Measurements from ENCODE around the gene ARHGAP26.

Gene ARHGAP26

GRCh38 chr5:143213851-143214363, 443.7 kb downstream of the ARHGAP26 start:
- Histone ChIP-seq H3K36me3 (ENCODE audit: insufficient read depth, low read length) (no peaks in the 10 kb centered on the region), H2AFZ (ENCODE audit: low read length, unreplicated experiment) (no peak overlapping the region), H3K4me1 (ENCODE audit: control insufficient read depth, insufficient read depth, low read length, unreplicated experiment) (peaks cover 10% of the 10 kb centered on the region), H3K79me2 (ENCODE audit: control insufficient read depth, insufficient read depth, low read length, unreplicated experiment) (no peaks in the 10 kb centered on the region), H3K27ac (ENCODE audit: low read depth, low read length) (no peak overlapping the region), H3K4me3 (ENCODE audit: low read depth, low read length) (no peak overlapping the region), H3K27me3 (ENCODE audit: insufficient read depth, low read length) (no peaks in the 10 kb centered on the region)

GRCh38 chr5:143214458-143214857, 444.3 kb downstream of the ARHGAP26 start:
- no peak overlapping the region for H3K4me3 ChIP-seq (ENCODE audit: low read depth, low read length)
- peaks cover 12% of the 10 kb centered on the region for H3K4me1 ChIP-seq (ENCODE audit: control insufficient read depth, insufficient read depth, low read length, unreplicated experiment)
- H3K36me3 ChIP-seq (ENCODE audit: insufficient read depth, low read length), result no peaks in the 10 kb centered on the region
- H3K27me3 ChIP-seq (ENCODE audit: insufficient read depth, low read length), result no peaks in the 10 kb centered on the region
- H3K27ac ChIP-seq (ENCODE audit: low read depth, low read length), result no peak overlapping the region
- H2AFZ ChIP-seq (ENCODE audit: low read length, unreplicated experiment), result no peak overlapping the region
- no peaks in the 10 kb centered on the region for H3K79me2 ChIP-seq (ENCODE audit: control insufficient read depth, insufficient read depth, low read length, unreplicated experiment)

- Histone ChIP-seq H3K27me3 (ENCODE audit: insufficient read depth, low read length) (no peaks in the 10 kb centered on the region), H3K4me1 (ENCODE audit: control insufficient read depth, insufficient read depth, low read length, unreplicated experiment) (peaks cover 17% of the 10 kb centered on the region), H2AFZ (ENCODE audit: low read length, unreplicated experiment) (no peak overlapping the region), H3K36me3 (ENCODE audit: insufficient read depth, low read length) (no peaks in the 10 kb centered on the region), H3K79me2 (ENCODE audit: control insufficient read depth, insufficient read depth, low read length, unreplicated experiment) (no peaks in the 10 kb centered on the region), H3K27ac (ENCODE audit: low read depth, low read length) (no peak overlapping the region), H3K4me3 (ENCODE audit: low read depth, low read length) (no peak overlapping the region)
Measured at GRCh38 chr5:143214890-143215289, 444.7 kb downstream of the ARHGAP26 start.

DNA sequence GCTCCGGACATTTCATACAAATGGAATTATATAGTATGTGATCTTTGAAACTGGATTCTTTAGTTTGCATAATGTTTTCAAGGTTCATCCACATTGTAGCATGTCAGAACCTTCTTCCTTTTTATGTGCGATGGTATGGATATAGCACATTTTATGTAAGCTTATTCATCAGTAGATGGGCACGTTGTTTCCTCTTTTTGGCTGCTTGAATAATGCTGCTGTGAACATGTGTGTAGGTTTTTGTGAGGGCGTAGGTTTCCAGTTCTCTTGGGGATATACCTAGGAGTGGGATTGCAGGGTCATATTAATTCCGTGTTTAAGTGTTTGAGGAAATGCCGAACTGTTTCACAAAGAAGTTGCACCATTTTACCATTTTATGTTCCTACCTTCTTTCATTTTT, 445.5 kb downstream of the ARHGAP26 start:
- Histone ChIP-seq H3K4me3 (ENCODE audit: low read depth, low read length) (no peak overlapping the region), H3K27me3 (ENCODE audit: insufficient read depth, low read length) (no peaks in the 10 kb centered on the region), H3K4me1 (ENCODE audit: control insufficient read depth, insufficient read depth, low read length, unreplicated experiment) (peaks cover 18% of the 10 kb centered on the region), H3K27ac (ENCODE audit: low read depth, low read length) (no peak overlapping the region), H3K36me3 (ENCODE audit: insufficient read depth, low read length) (no peaks in the 10 kb centered on the region), H2AFZ (ENCODE audit: low read length, unreplicated experiment) (no peak overlapping the region), H3K79me2 (ENCODE audit: control insufficient read depth, insufficient read depth, low read length, unreplicated experiment) (no peaks in the 10 kb centered on the region)

DNA sequence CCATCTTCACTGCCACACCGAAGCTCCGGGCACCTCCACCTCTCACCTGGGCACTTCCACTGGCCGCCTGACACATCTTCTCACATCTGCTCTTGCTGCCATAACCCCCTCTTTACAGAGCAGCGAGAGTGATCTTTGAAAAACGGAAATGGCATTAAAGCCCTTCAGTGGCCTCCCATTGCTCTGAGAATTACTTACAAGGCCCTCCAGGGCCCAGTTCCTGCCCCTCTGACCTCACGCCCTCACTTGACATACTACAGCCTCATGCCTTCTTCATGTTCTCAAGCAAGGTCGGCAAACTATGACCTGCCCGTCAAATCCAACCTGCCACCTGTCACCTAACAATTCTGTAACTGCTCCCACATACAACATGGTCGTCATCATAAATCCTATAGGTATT, 446.0 kb downstream of the ARHGAP26 start:
- H3K36me3 ChIP-seq (ENCODE audit: insufficient read depth, low read length), result no peaks in the 10 kb centered on the region
- H3K27ac ChIP-seq (ENCODE audit: low read depth, low read length), result no peak overlapping the region
- peaks cover 18% of the 10 kb centered on the region for H3K4me1 ChIP-seq (ENCODE audit: control insufficient read depth, insufficient read depth, low read length, unreplicated experiment)
- no peak overlapping the region for H2AFZ ChIP-seq (ENCODE audit: low read length, unreplicated experiment)
- no peak overlapping the region for H3K4me3 ChIP-seq (ENCODE audit: low read depth, low read length)
- H3K79me2 ChIP-seq (ENCODE audit: control insufficient read depth, insufficient read depth, low read length, unreplicated experiment), result no peaks in the 10 kb centered on the region
- no peaks in the 10 kb centered on the region for H3K27me3 ChIP-seq (ENCODE audit: insufficient read depth, low read length)

GRCh38 chr5:143217065-143217803, 447.1 kb downstream of the ARHGAP26 start:
- Histone ChIP-seq H3K79me2 (ENCODE audit: control insufficient read depth, insufficient read depth, low read length, unreplicated experiment) (no peaks in the 10 kb centered on the region), H3K4me1 (ENCODE audit: control insufficient read depth, insufficient read depth, low read length, unreplicated experiment) (peaks cover 18% of the 10 kb centered on the region), H3K27me3 (ENCODE audit: insufficient read depth, low read length) (no peaks in the 10 kb centered on the region), H3K27ac (ENCODE audit: low read depth, low read length) (no peak overlapping the region), H3K36me3 (ENCODE audit: insufficient read depth, low read length) (no peaks in the 10 kb centered on the region), H2AFZ (ENCODE audit: low read length, unreplicated experiment) (no peak overlapping the region), H3K4me3 (ENCODE audit: low read depth, low read length) (no peak overlapping the region)

GRCh38 chr5:143217804-143218160, 447.6 kb downstream of the ARHGAP26 start:
- Histone ChIP-seq H2AFZ (ENCODE audit: low read length, unreplicated experiment) (no peak overlapping the region), H3K27me3 (ENCODE audit: insufficient read depth, low read length) (no peaks in the 10 kb centered on the region), H3K4me3 (ENCODE audit: low read depth, low read length) (no peak overlapping the region), H3K4me1 (ENCODE audit: control insufficient read depth, insufficient read depth, low read length, unreplicated experiment) (peaks cover 18% of the 10 kb centered on the region), H3K36me3 (ENCODE audit: insufficient read depth, low read length) (no peaks in the 10 kb centered on the region), H3K27ac (ENCODE audit: low read depth, low read length) (no peak overlapping the region), H3K79me2 (ENCODE audit: control insufficient read depth, insufficient read depth, low read length, unreplicated experiment) (no peaks in the 10 kb centered on the region)

GRCh38 chr5:143218517-143219170, 448.5 kb downstream of the ARHGAP26 start:
- Histone ChIP-seq H3K27me3 (ENCODE audit: insufficient read depth, low read length) (no peaks in the 10 kb centered on the region), H3K4me1 (ENCODE audit: control insufficient read depth, insufficient read depth, low read length, unreplicated experiment) (peaks cover 18% of the 10 kb centered on the region), H2AFZ (ENCODE audit: low read length, unreplicated experiment) (no peak overlapping the region), H3K4me3 (ENCODE audit: low read depth, low read length) (no peak overlapping the region), H3K36me3 (ENCODE audit: insufficient read depth, low read length) (no peaks in the 10 kb centered on the region), H3K27ac (ENCODE audit: low read depth, low read length) (no peak overlapping the region), H3K79me2 (ENCODE audit: control insufficient read depth, insufficient read depth, low read length, unreplicated experiment) (no peaks in the 10 kb centered on the region)

- Histone ChIP-seq H3K4me1 (ENCODE audit: control insufficient read depth, insufficient read depth, low read length, unreplicated experiment) (peaks cover 18% of the 10 kb centered on the region), H2AFZ (ENCODE audit: low read length, unreplicated experiment) (no peak overlapping the region), H3K4me3 (ENCODE audit: low read depth, low read length) (no peak overlapping the region), H3K27me3 (ENCODE audit: insufficient read depth, low read length) (no peaks in the 10 kb centered on the region), H3K27ac (ENCODE audit: low read depth, low read length) (no peak overlapping the region), H3K79me2 (ENCODE audit: control insufficient read depth, insufficient read depth, low read length, unreplicated experiment) (no peaks in the 10 kb centered on the region), H3K36me3 (ENCODE audit: insufficient read depth, low read length) (no peaks in the 10 kb centered on the region)
Measured at GRCh38 chr5:143219696-143220095, 449.5 kb downstream of the ARHGAP26 start.

- Histone ChIP-seq H3K4me1 (ENCODE audit: control insufficient read depth, insufficient read depth, low read length, unreplicated experiment) (peaks cover 18% of the 10 kb centered on the region), H3K27ac (ENCODE audit: low read depth, low read length) (no peak overlapping the region)
Measured at GRCh38 chr5:143220748-143221251, 450.6 kb downstream of the ARHGAP26 start.

More at GRCh38 chr5:143220748-143221251, 450.6 kb downstream of the ARHGAP26 start:
- Histone ChIP-seq H3K36me3 (ENCODE audit: insufficient read depth, low read length) (no peaks in the 10 kb centered on the region), H3K27me3 (ENCODE audit: insufficient read depth, low read length) (no peaks in the 10 kb centered on the region), H3K79me2 (ENCODE audit: control insufficient read depth, insufficient read depth, low read length, unreplicated experiment) (no peaks in the 10 kb centered on the region), H2AFZ (ENCODE audit: low read length, unreplicated experiment) (no peak overlapping the region), H3K4me3 (ENCODE audit: low read depth, low read length) (no peak overlapping the region)
